B cell (primary cell): Measurements from ENCODE around the gene ADH7. TPM values are rescaled to one million over a fixed set of nuclear protein-coding genes. Genes with fewer than 3 reads are reported as not detected.
"Not testable (repeated sequence)": the region's sequence is repeated elsewhere in the genome, so short reads cannot be mapped to it uniquely, and the experiment has no call there.

ENCODE experiments used
- ATAC-seq: fragments of 200-7000 bp; cut with Tn5 transposase; one replicate; pipeline ENCODE4 v1.10.0; 2021; ENCODE audit warnings: low read depth, mild to moderate bottlenecking, moderate number of reproducible peaks, moderate library complexity
- CTCF ChIA-PET: fragments of 350-600 bp; sonication (Branson Sonifier 250); formaldehyde crosslinking; loops from one replicate; lab custom pipeline; 2021; ENCODE audit warnings: antibody characterized with exemption, inconsistent platforms; lab: Charles Lee
- POLR2A ChIA-PET: fragments of 350-600 bp; sonication (Branson Sonifier 250); formaldehyde crosslinking; loops from one replicate; lab custom pipeline; 2021; ENCODE audit warnings: antibody characterized with exemption; lab: Charles Lee
- DNase-seq: peaks from one replicate; pipeline ENCODE4 v3.0.0; 2013
- H2AFZ ChIP-seq: 2 replicates; pipeline ENCODE4 v1.6.1; 2012; ENCODE audit warnings: mild to moderate bottlenecking, low read depth, low read length; ENCODE audit not compliant: insufficient read depth, poor library complexity, severe bottlenecking
- H3K27ac ChIP-seq, 2 donors: 1 replicate in 1 of 2; 2 replicates in 1 of 2; pipeline ENCODE4 v1.5.1; 2012 to 2013; ENCODE audit warnings: low read length in 2 of 2, mild to moderate bottlenecking in 2 of 2, moderate library complexity in 1 of 2
- H3K27me3 ChIP-seq, 4 experiments: fragments of 200-600 bp in 1 of 4; sonication (generic) in 1 of 4; replicated peaks in 1 of 4; 1 replicate in 2 of 4; 2 replicates in 2 of 4; pipeline versions ENCODE4 v1.6.1 to v1.7.0; 2013 to 2016; ENCODE audit warnings: low read length in 3 of 4, mild to moderate bottlenecking in 2 of 4, mixed read lengths in 1 of 4, moderate library complexity in 1 of 4; ENCODE audit not compliant: insufficient read depth in 4 of 4, control insufficient read depth in 3 of 4; ENCODE audit errors: control extremely low read depth in 1 of 4
- H3K36me3 ChIP-seq, 2 experiments: replicated peaks in 1 of 2; 1 replicate in 1 of 2; 2 replicates in 1 of 2; pipeline versions ENCODE4 v1.6.1 to v1.7.1; 2013; ENCODE audit warnings: low read length in 1 of 2; ENCODE audit not compliant: insufficient read depth in 2 of 2, control insufficient read depth in 1 of 2; ENCODE audit errors: control extremely low read depth in 1 of 2, extremely low read depth in 1 of 2
- H3K4me1 ChIP-seq, 2 donors: fragments of 200-600 bp in 1 of 2; sonication (generic) in 1 of 2; 1 replicate in 1 of 2; 2 replicates in 1 of 2; pipeline versions ENCODE4 v1.5.1 to v1.6.1; 2013 to 2017; ENCODE audit warnings: low read length in 2 of 2; ENCODE audit not compliant: control insufficient read depth in 2 of 2, insufficient read depth in 2 of 2
- H3K4me2 ChIP-seq: replicated peaks from 2 replicates; pipeline ENCODE3; 2012; ENCODE audit warnings: mild to moderate bottlenecking, low read depth, low read length; ENCODE audit not compliant: poor library complexity, severe bottlenecking
- H3K4me3 ChIP-seq, 5 experiments: fragments of 200-600 bp in 1 of 5; sonication (generic) in 1 of 5; 1 replicate in 3 of 5; 2 replicates in 2 of 5; pipeline versions ENCODE4 v1.5.1 to v1.7.0; 2011 to 2016; ENCODE audit warnings: low read length in 4 of 5, mild to moderate bottlenecking in 4 of 5, low read depth in 2 of 5, control low read depth in 1 of 5, moderate library complexity in 1 of 5; ENCODE audit not compliant: insufficient read depth in 1 of 5; ENCODE audit errors: control extremely low read depth in 1 of 5, extremely low read depth in 1 of 5
- H3K79me2 ChIP-seq: fragments of 200-600 bp; sonication (generic); one replicate; pipeline ENCODE4 v1.6.0; 2016; ENCODE audit warnings: low read length; ENCODE audit not compliant: control insufficient read depth, insufficient read depth
- H3K9ac ChIP-seq: fragments of 200-600 bp; sonication (generic); 2 replicates; pipeline ENCODE4 v1.6.1; 2017; ENCODE audit warnings: mild to moderate bottlenecking, low read length, moderate library complexity
- H3K9me3 ChIP-seq, 3 donors: one replicate each; pipeline versions ENCODE4 v1.6.1 to v1.7.1; 2013; ENCODE audit warnings: low read length in 2 of 3; ENCODE audit not compliant: control insufficient read depth in 2 of 3, insufficient read depth in 1 of 3; ENCODE audit errors: control extremely low read depth in 1 of 3
- H4K20me1 ChIP-seq: 2 replicates; pipeline ENCODE4 v1.6.0; 2012; ENCODE audit warnings: mild to moderate bottlenecking, low read length; ENCODE audit not compliant: insufficient read depth, control insufficient read depth, poor library complexity, severe bottlenecking
- H3K27ac Mint-ChIP-seq: one replicate; pipeline ENCODE4 v1.8.0; 2021; ENCODE audit warnings: mixed read lengths
- H3K27me3 Mint-ChIP-seq: one replicate; pipeline ENCODE4 v1.8.0; 2021; ENCODE audit warnings: mixed read lengths
- H3K4me1 Mint-ChIP-seq: one replicate; pipeline ENCODE4 v1.8.0; 2021; ENCODE audit warnings: mixed read lengths
- H3K4me3 Mint-ChIP-seq: one replicate; pipeline ENCODE4 v1.8.0; 2021; ENCODE audit warnings: mixed read lengths
- H3K9me3 Mint-ChIP-seq: one replicate; pipeline ENCODE4 v1.8.0; 2022; ENCODE audit warnings: mixed read lengths; ENCODE audit not compliant: insufficient read depth
- CTCF ChIP-seq: fragments of 200-600 bp; IDR thresholded peaks from one replicate; pipeline ENCODE4 v1.8.0; 2022; ENCODE audit warnings: antibody characterized with exemption, mild to moderate bottlenecking
- EZH2 ChIP-seq: IDR thresholded peaks from 2 replicates; pipeline ENCODE4 v1.6.1; 2012; ENCODE audit warnings: borderline replicate concordance, low read depth, mild to moderate bottlenecking, moderate library complexity, low read length; ENCODE audit not compliant: insufficient read depth, poor library complexity, severe bottlenecking
- WGBS: methylation state at CpG from one replicate; pipeline ENCODE4 v1.1.5; 2013; ENCODE audit warnings: missing lambda C conversion rate; ENCODE audit not compliant: insufficient coverage; 5-methylcytosine and 5-hydroxymethylcytosine counted together
- intact Hi-C: fragments of 100-400 bp; cut with micrococcal nuclease; formaldehyde crosslinking; loops from one replicate; pipeline ENCODE4 v1.10.0; 2022
- polyA plus RNA-seq: library from polyadenylated mRNA; depleted of rRNA; stranded (reverse); fragments of >200 nt; gene quantifications from 2 replicates; pipeline ENCODE4 v1.2.3, GENCODE V29; 2012
- total RNA-seq, 2 donors: library from RNA; stranded (reverse); fragments of 120-200 nt in 1 of 2; gene quantifications; 1 replicate in 1 of 2; 2 replicates in 1 of 2; pipeline versions ENCODE4 v1.2.3 to v1.2.4, GENCODE V29; 2013 to 2022

The ADH7 gene
- total and polyA plus RNA-seq, 2 donors (not counting 1 experiment from before 2014, with no cell fraction given) = not detected

- H3K9ac ChIP-seq, H2AFZ ChIP-seq, DNase-seq, H3K36me3 ChIP-seq, H3K27me3 Mint-ChIP-seq, H3K9me3 ChIP-seq, POLR2A ChIA-PET, H3K79me2 ChIP-seq, H4K20me1 ChIP-seq, H3K4me1 Mint-ChIP-seq, intact Hi-C loops, H3K27ac Mint-ChIP-seq, H3K4me1 ChIP-seq, H3K27me3 ChIP-seq, CTCF ChIA-PET, H3K4me2 ChIP-seq, H3K4me3 ChIP-seq, H3K4me3 Mint-ChIP-seq, ATAC-seq, H3K27ac ChIP-seq: not testable (repeated sequence)
- peaks cover 19% of the 10 kb centered on the region for H3K9me3 Mint-ChIP-seq
- 100% methylated on average over 1 of the region's 2 CpGs for WGBS
Measured at GRCh38 chr4:99372464-99372863, 62.7 kb downstream of the ADH7 start.

- H3K27ac Mint-ChIP-seq, H3K9me3 ChIP-seq, H3K4me3 ChIP-seq, H3K36me3 ChIP-seq, H3K27me3 Mint-ChIP-seq, H3K27me3 ChIP-seq, H3K27ac ChIP-seq, DNase-seq, H3K4me1 ChIP-seq, H3K4me2 ChIP-seq, POLR2A ChIA-PET, H3K9ac ChIP-seq, H3K79me2 ChIP-seq, H2AFZ ChIP-seq, CTCF ChIA-PET, H4K20me1 ChIP-seq, intact Hi-C loops, H3K4me3 Mint-ChIP-seq, ATAC-seq, H3K4me1 Mint-ChIP-seq: not testable (repeated sequence)
- WGBS = 71% methylated on average over 1 of the region's 2 CpGs
- H3K9me3 Mint-ChIP-seq = peaks cover 10% of the 10 kb centered on the region
Measured at GRCh38 chr4:99367817-99368216, 67.3 kb downstream of the ADH7 start.

- WGBS = no CpG with 5 or more reads among the region's 1 CpG
- no peak overlapping the region for H3K4me3 Mint-ChIP-seq
- H3K27ac Mint-ChIP-seq = no peak overlapping the region
- H3K27me3 ChIP-seq = no peaks in the 10 kb centered on the region
- no peak overlapping the region for H3K27ac ChIP-seq
- intact Hi-C loops = no loop called here
- ATAC-seq (no peak), DNase-seq (no peak)
- H3K27me3 Mint-ChIP-seq = peaks cover 7% of the 10 kb centered on the region
- no peak overlapping the region for H3K4me3 ChIP-seq
- H3K9me3 Mint-ChIP-seq = no peaks in the 10 kb centered on the region
- peaks cover 0 to 1% (median 0%) of the 10 kb centered on the region in 3 donors for H3K9me3 ChIP-seq
- H3K36me3 ChIP-seq = no peaks in the 10 kb centered on the region
- POLR2A ChIA-PET = no interaction called here
- H2AFZ ChIP-seq = no peak overlapping the region
- H4K20me1 ChIP-seq = no peaks in the 10 kb centered on the region
- no peak overlapping the region for H3K4me2 ChIP-seq
- no peak for TF ChIP-seq EZH2
- no peak for TF ChIP-seq CTCF
- no peak overlapping the region for H3K9ac ChIP-seq
- CTCF ChIA-PET = no interaction called here
- H3K79me2 ChIP-seq = no peaks in the 10 kb centered on the region
- no peaks in the 10 kb centered on the region for H3K4me1 Mint-ChIP-seq
- H3K4me1 ChIP-seq = no peaks in the 10 kb centered on the region
Measured at GRCh38 chr4:99366491-99366890, 68.7 kb downstream of the ADH7 start.
